Suprapubic skin (tissue), 4 donors: Measurements from ENCODE around the gene SPPL3. TPM values are rescaled to one million over a fixed set of nuclear protein-coding genes. Genes with fewer than 3 reads are reported as not detected.

ENCODE experiments used
- DNase-seq, 2 donors: peaks; one replicate each; pipeline ENCODE4 v3.0.0-alpha.2; 2019; ENCODE audit warnings: low spot score in 2 of 2
- H3K27ac ChIP-seq: fragments of 200-600 bp; sonication (generic); one replicate; pipeline ENCODE4 v1.5.1; 2019
- H3K27me3 ChIP-seq: fragments of 200-600 bp; sonication (generic); one replicate; pipeline ENCODE4 v1.5.1; 2019
- H3K36me3 ChIP-seq: fragments of 200-600 bp; sonication (generic); one replicate; pipeline ENCODE4 v1.5.1; 2019
- H3K4me1 ChIP-seq: fragments of 200-600 bp; sonication (generic); one replicate; pipeline ENCODE4 v1.5.1; 2019
- H3K4me3 ChIP-seq: fragments of 200-600 bp; sonication (generic); one replicate; pipeline ENCODE4 v1.5.1; 2019; ENCODE audit warnings: mild to moderate bottlenecking
- H3K9me3 ChIP-seq: fragments of 200-600 bp; sonication (generic); one replicate; pipeline ENCODE4 v1.5.1; 2019
- EP300 ChIP-seq: sonication (generic); formaldehyde crosslinking; IDR thresholded peaks from one replicate; pipeline ENCODE4 v1.6.1; 2017; ENCODE audit warnings: antibody characterized with exemption
- POLR2A ChIP-seq, 2 donors: fragments of 450-650 bp; IDR thresholded peaks; one replicate each; pipeline ENCODE4 v1.6.1; 2017; ENCODE audit warnings: antibody characterized with exemption in 2 of 2, mild to moderate bottlenecking in 2 of 2, moderate library complexity in 2 of 2
- POLR2AphosphoS5 ChIP-seq, 3 donors: sonication (generic); formaldehyde crosslinking; IDR thresholded peaks; one replicate each; pipeline ENCODE4 v1.6.1; 2017; ENCODE audit warnings: antibody characterized with exemption in 3 of 3
- WGBS: methylation state at CpG from one replicate; pipeline ENCODE4 v1.1.5; 2018; 5-methylcytosine and 5-hydroxymethylcytosine counted together
- total RNA-seq, 4 donors: library from RNA; depleted of rRNA; stranded (reverse); fragments of >200 nt; gene quantifications; one replicate each; pipeline ENCODE4 v1.1.0, GENCODE V29; 2016
- TF ChIP-seq, protein P1 (sequence below), 2 donors: fragments of 200-600 bp in 1 of 2; fragments of 450-650 bp in 1 of 2; sonication (generic) in 1 of 2; IDR thresholded peaks; one replicate each; pipeline ENCODE4 v1.5.1; 2016 to 2019; ENCODE audit warnings: antibody characterized with exemption in 2 of 2, mild to moderate bottlenecking in 1 of 2, moderate library complexity in 1 of 2

SPPL3 gene
- total RNA-seq, 4 donors from 2014 or later, result 64.7 to 91.8 (median 70.6) TPM

GRCh38 chr12:120847814-120848213, 56.3 kb downstream of the SPPL3 start:
- Histone ChIP-seq H3K4me3 (no peak overlapping the region), H3K4me1 (peaks cover 67% of the 10 kb centered on the region), H3K27ac (no peak overlapping the region), H3K27me3 (no peaks in the 10 kb centered on the region), H3K36me3 (no peaks in the 10 kb centered on the region), H3K9me3 (no peaks in the 10 kb centered on the region)
- 34% methylated on average over 3 of the region's 3 CpGs for WGBS
- TF ChIP-seq POLR2AphosphoS5 (IDR thresholded peaks at IDR 0.05) (no peak), EP300 (no peak), POLR2A (IDR thresholded peaks at IDR 0.05) (no peak)
- TF ChIP-seq, protein P1, sequence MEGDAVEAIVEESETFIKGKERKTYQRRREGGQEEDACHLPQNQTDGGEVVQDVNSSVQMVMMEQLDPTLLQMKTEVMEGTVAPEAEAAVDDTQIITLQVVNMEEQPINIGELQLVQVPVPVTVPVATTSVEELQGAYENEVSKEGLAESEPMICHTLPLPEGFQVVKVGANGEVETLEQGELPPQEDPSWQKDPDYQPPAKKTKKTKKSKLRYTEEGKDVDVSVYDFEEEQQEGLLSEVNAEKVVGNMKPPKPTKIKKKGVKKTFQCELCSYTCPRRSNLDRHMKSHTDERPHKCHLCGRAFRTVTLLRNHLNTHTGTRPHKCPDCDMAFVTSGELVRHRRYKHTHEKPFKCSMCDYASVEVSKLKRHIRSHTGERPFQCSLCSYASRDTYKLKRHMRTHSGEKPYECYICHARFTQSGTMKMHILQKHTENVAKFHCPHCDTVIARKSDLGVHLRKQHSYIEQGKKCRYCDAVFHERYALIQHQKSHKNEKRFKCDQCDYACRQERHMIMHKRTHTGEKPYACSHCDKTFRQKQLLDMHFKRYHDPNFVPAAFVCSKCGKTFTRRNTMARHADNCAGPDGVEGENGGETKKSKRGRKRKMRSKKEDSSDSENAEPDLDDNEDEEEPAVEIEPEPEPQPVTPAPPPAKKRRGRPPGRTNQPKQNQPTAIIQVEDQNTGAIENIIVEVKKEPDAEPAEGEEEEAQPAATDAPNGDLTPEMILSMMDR (IDR thresholded peaks at IDR 0.05), result no peak
- no peak for DNase-seq

DNA sequence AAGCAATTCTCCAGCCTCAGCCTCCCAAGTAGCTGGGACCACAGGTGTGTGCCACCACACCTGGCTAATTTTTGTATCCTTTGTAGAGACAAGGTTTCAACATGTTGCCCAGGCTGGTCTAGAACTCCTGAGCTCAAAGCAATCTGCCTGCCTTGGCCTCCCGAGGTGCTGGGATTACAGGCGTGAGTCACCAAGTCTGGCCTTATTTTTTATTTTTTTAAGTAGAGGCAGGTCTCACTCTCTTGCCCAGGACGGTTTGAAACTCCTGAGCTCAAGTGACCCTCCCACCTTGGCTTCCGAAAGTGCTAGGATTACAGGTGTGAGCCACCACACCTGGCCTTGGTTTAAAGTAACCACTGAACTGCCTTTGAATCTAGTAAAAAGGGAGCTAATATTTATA, 56.8 kb downstream of the SPPL3 start:
- Histone ChIP-seq H3K4me1 (peaks cover 71% of the 10 kb centered on the region), H3K27me3 (no peaks in the 10 kb centered on the region), H3K9me3 (no peaks in the 10 kb centered on the region), H3K27ac (peak overlapping the region; percentile 14), H3K36me3 (no peaks in the 10 kb centered on the region), H3K4me3 (no peak overlapping the region)
- no peak for DNase-seq
- 43% methylated on average over 4 of the region's 4 CpGs for WGBS
- no peak for TF ChIP-seq POLR2A (IDR thresholded peaks at IDR 0.05)
- TF ChIP-seq EP300, result no peak
- TF ChIP-seq, protein P1 (IDR thresholded peaks at IDR 0.05), result no peak
- no peak for TF ChIP-seq POLR2AphosphoS5 (IDR thresholded peaks at IDR 0.05)

DNA sequence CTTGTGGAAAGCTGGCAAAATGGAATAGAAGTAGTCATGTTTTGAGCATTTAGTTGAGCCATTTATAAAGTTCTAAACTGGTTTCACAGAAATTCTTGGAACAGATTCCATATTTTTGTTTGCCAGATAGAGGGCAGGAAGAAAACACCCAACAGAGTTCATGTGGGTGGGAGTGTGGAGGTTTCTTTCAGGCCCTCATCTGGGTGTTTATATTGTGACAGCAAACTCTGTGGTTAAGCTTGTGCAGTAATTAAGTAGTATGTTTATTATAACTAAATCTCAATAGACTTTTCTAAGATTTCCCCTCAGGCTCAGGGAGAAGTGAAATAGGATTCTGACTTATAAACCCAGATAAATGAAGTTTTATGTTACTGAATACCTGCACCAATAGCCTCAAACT, 57.4 kb downstream of the SPPL3 start:
- Histone ChIP-seq H3K27ac (peak overlapping the region; percentile 14), H3K4me3 (no peak overlapping the region), H3K36me3 (no peaks in the 10 kb centered on the region), H3K9me3 (no peaks in the 10 kb centered on the region), H3K27me3 (no peaks in the 10 kb centered on the region), H3K4me1 (peaks cover 76% of the 10 kb centered on the region)
- TF ChIP-seq EP300 (no peak), POLR2A (IDR thresholded peaks at IDR 0.05) (no peak), POLR2AphosphoS5 (IDR thresholded peaks at IDR 0.05) (no peak)
- TF ChIP-seq, protein P1 (IDR thresholded peaks at IDR 0.05), result no peak
- no peak for DNase-seq

DNA sequence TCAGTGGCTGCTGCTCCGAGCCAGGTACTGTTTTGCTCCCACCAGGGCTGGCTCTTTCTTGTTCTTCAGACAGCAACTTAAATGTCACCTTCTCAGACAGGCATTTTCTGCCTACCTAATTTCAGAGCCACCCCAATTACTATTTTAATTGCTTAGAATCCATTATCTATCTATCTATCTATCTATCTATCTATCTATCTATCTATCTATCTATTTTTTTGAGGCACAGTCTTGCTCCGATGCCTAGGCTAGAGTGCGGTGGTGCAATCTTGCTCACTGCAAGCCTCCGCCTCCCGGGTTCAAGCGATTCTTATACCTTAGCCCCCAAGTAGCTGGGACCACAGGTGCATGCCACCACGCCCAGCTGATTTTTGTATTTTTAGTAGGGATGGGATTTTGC, 58.5 kb downstream of the SPPL3 start:
- Histone ChIP-seq H3K27ac (no peak overlapping the region), H3K27me3 (no peaks in the 10 kb centered on the region), H3K9me3 (no peaks in the 10 kb centered on the region), H3K4me3 (no peak overlapping the region), H3K36me3 (peaks cover 3% of the 10 kb centered on the region), H3K4me1 (peaks cover 76% of the 10 kb centered on the region)
- DNase-seq, result no peak
- 94% methylated on average over 7 of the region's 7 CpGs for WGBS
- TF ChIP-seq, protein P1 (IDR thresholded peaks at IDR 0.05), result no peak
- TF ChIP-seq POLR2A (IDR thresholded peaks at IDR 0.05), result no peak
- TF ChIP-seq POLR2AphosphoS5 (IDR thresholded peaks at IDR 0.05), result no peak
- no peak for TF ChIP-seq EP300

DNA sequence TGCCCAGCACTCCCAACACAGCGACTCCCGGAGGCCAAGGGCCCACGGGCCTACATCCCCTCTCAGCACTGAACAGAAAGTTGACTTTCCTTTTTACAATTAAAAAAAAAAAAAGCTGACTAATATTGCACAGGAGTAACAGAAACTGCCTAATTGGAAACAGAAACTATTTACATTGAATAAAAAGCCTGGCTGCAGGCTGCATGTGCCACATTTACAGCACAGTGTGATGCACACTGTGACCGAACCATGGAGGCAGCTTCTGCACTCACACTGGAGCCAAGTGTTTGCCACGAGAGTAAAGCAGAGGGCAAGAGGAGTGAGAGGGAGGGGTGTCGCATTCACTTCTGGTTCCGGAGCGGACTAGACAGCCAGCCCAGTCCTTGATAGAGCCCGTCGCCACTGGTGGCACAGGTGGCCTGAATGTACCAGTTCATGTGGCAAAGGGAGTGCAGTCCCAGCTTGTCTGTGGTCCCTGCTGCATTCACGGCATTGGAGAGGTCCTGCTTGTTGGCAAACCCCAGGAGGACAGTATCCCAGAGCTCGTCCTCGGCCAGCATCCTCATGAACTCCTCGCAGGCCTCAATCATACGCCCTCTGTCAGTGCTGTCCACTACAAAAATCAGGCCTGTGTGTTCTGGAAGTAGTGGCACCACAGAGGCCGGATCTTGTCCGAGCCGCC, 59.2 kb downstream of the SPPL3 start:
- DNase-seq, result no peak
- H3K36me3 ChIP-seq, result peaks cover 5% of the 10 kb centered on the region
- WGBS, result 88% methylated on average over 18 of the region's 18 CpGs
- no peaks in the 10 kb centered on the region for H3K9me3 ChIP-seq
- no peak overlapping the region for H3K4me3 ChIP-seq
- H3K27me3 ChIP-seq, result no peaks in the 10 kb centered on the region
- peaks cover 76% of the 10 kb centered on the region for H3K4me1 ChIP-seq
- H3K27ac ChIP-seq, result no peak overlapping the region
- TF ChIP-seq POLR2AphosphoS5 (IDR thresholded peaks at IDR 0.05) (no peak), EP300 (no peak)
- TF ChIP-seq, protein P1 (IDR thresholded peaks at IDR 0.05), result no peak
